ENCODE data around the gene LIG4.
"Not testable (repeated sequence)": the region's sequence is repeated elsewhere in the genome, so short reads cannot be mapped to it uniquely, and the experiment has no call there.

LIG4 gene

DNA sequence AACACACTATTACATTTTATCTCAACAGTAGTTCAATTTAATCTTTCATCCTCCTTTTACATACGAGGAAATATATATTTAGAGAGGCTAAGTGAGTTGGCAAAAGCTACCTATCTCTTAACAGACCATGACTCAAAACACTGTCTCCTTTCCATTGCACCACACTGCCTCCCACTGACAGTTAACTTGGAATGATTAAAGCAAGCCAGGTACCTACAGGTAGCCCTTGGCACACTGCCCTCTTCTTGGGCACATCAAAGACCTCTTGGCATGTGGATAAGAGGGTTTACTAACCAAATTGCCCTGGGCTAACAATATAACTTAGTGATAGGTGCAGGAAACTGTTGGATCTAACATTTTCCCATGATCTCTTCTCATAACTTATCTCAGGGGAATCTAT lies 4.7 kb upstream of the LIG4 start:
- no peaks in the 10 kb centered on the region for H3K27me3 ChIP-seq (ENCODE audit: insufficient read depth, low read length)
- H3K9me3 ChIP-seq (ENCODE audit: low read length), result no peaks in the 10 kb centered on the region
- H3K4me2 ChIP-seq (ENCODE audit: low read length), result no peak overlapping the region
- H3K9me2 ChIP-seq (ENCODE audit: low read depth, low read length), result no peaks in the 10 kb centered on the region
- H3K9ac ChIP-seq (ENCODE audit: low read length), result no peak overlapping the region
- H3K4me3 ChIP-seq (ENCODE audit: low read depth, low read length, poor library complexity, severe bottlenecking), result no peak overlapping the region
- H3K79me2 ChIP-seq (ENCODE audit: insufficient read depth, low read length), result peaks cover 6% of the 10 kb centered on the region; the same call in 1 of the 2 replicates
- no peaks in the 10 kb centered on the region for H3K36me3 ChIP-seq (ENCODE audit: insufficient read depth, low read length)
- H2AFZ ChIP-seq (ENCODE audit: low read length), result no peak overlapping the region
- H4K20me1 ChIP-seq (ENCODE audit: insufficient read depth, low read length), result peaks cover 7% of the 10 kb centered on the region; the same call in 1 of the 2 replicates
- H3K27ac ChIP-seq (ENCODE audit: low read depth, low read length, poor library complexity, severe bottlenecking), result no peak overlapping the region
- 0 out of 2 replicates have a peak, but pooled peaks cover 6% of the 10 kb centered on the region for H3F3A ChIP-seq (ENCODE audit: insufficient read depth, low read length)
- peaks cover 38% of the 10 kb centered on the region for H3K4me1 ChIP-seq (ENCODE audit: insufficient read depth, low read length, severe bottlenecking)
- TF ChIP-seq, protein P1, sequence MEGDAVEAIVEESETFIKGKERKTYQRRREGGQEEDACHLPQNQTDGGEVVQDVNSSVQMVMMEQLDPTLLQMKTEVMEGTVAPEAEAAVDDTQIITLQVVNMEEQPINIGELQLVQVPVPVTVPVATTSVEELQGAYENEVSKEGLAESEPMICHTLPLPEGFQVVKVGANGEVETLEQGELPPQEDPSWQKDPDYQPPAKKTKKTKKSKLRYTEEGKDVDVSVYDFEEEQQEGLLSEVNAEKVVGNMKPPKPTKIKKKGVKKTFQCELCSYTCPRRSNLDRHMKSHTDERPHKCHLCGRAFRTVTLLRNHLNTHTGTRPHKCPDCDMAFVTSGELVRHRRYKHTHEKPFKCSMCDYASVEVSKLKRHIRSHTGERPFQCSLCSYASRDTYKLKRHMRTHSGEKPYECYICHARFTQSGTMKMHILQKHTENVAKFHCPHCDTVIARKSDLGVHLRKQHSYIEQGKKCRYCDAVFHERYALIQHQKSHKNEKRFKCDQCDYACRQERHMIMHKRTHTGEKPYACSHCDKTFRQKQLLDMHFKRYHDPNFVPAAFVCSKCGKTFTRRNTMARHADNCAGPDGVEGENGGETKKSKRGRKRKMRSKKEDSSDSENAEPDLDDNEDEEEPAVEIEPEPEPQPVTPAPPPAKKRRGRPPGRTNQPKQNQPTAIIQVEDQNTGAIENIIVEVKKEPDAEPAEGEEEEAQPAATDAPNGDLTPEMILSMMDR (IDR thresholded peaks at IDR 0.05; ENCODE audit: low read length), result peak; percentile 44
- no peak for TF ChIP-seq EZH2 (IDR thresholded peaks at IDR 0.05; ENCODE audit: borderline replicate concordance, low read length)

DNA sequence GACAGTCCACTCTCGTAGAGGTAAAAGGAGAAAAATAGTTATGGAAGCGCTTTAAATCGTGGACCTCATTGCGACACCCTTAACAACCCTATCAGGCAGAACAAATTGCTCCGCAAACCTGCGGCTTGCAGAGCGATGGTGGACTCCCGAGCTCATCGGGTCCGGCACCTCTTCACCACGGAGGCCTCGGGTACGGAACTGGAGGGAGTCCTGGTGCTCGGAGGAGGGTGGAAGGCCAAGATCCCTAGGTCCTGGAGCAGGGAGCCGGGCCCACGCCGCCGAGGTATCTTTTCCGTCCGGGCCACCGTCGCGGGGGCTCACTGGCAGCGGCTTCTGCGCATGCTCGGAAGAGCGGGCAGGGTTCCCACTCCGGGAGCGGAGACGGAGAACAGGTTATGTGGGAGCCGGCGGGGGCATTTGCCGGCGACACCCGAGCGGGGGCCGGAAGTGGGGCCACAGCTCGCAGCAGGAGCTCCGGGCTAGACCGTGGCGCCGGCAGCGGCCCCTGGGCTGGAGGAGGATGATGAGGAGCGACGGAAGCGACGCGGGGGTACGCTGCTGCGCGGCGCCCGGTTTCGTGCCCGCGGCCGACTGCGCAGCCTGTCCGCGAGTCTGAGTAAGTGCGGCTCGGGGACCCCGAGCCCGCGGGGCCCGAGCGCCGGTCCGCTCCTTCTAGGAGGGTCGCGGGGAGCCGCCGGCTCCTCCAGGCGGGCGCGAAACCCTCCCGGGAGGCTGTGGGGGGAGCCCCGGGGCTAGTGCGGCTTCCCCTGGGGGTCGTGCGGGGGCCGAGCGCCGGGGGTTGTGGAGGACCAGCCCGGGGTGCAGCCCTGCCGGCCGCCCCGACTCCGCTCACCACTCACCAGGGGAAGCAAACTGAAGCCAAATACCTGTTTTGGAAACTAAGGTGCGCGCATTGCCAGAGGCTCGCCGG lies 3.0 kb upstream of the LIG4 start, which contains the start of gene ABHD13:
TSS of gene ABHD13 (plus strand) at position 349 of the 931 bp plus-strand sequence. CDS start 10,827 bp downstream, outside the sequence.
- peak within 1 kb of the TSS; percentile 68 for H3K27ac ChIP-seq (ENCODE audit: low read depth, low read length, poor library complexity, severe bottlenecking)
- H2AFZ ChIP-seq (ENCODE audit: low read length), result 0 out of 2 replicates have a peak within 1 kb of the TSS, but pooled peaks have one; percentile 56
- TF ChIP-seq EZH2 (IDR thresholded peaks at IDR 0.05; ENCODE audit: borderline replicate concordance, low read length), result no peak
- TF ChIP-seq, protein P1 (IDR thresholded peaks at IDR 0.05; ENCODE audit: low read length), result no peak
- H3K9me3 ChIP-seq (ENCODE audit: low read length), result no peaks in the 10 kb centered on the region
- H3K4me3 ChIP-seq (ENCODE audit: low read depth, low read length, poor library complexity, severe bottlenecking), result peak within 1 kb of the TSS; percentile 84
- peak within 1 kb of the TSS; percentile 85 for H3K4me2 ChIP-seq (ENCODE audit: low read length)
- no peaks in the 10 kb centered on the region for H3K9me2 ChIP-seq (ENCODE audit: low read depth, low read length)
- H3F3A ChIP-seq (ENCODE audit: insufficient read depth, low read length), result 0 out of 2 replicates have a peak, but pooled peaks cover 9% of the 10 kb centered on the region
- peaks cover 51% of the 10 kb centered on the region for H3K4me1 ChIP-seq (ENCODE audit: insufficient read depth, low read length, severe bottlenecking)
- H3K36me3 ChIP-seq (ENCODE audit: insufficient read depth, low read length), result no peaks in the 10 kb centered on the region
- peak within 1 kb of the TSS; percentile 83 for H3K9ac ChIP-seq (ENCODE audit: low read length)
- peaks cover 6% of the 10 kb centered on the region; the same call in 1 of the 2 replicates for H3K79me2 ChIP-seq (ENCODE audit: insufficient read depth, low read length)
- H4K20me1 ChIP-seq (ENCODE audit: insufficient read depth, low read length), result peaks cover 5% of the 10 kb centered on the region; the same call in 1 of the 2 replicates
- no peaks in the 10 kb centered on the region for H3K27me3 ChIP-seq (ENCODE audit: insufficient read depth, low read length)

DNA sequence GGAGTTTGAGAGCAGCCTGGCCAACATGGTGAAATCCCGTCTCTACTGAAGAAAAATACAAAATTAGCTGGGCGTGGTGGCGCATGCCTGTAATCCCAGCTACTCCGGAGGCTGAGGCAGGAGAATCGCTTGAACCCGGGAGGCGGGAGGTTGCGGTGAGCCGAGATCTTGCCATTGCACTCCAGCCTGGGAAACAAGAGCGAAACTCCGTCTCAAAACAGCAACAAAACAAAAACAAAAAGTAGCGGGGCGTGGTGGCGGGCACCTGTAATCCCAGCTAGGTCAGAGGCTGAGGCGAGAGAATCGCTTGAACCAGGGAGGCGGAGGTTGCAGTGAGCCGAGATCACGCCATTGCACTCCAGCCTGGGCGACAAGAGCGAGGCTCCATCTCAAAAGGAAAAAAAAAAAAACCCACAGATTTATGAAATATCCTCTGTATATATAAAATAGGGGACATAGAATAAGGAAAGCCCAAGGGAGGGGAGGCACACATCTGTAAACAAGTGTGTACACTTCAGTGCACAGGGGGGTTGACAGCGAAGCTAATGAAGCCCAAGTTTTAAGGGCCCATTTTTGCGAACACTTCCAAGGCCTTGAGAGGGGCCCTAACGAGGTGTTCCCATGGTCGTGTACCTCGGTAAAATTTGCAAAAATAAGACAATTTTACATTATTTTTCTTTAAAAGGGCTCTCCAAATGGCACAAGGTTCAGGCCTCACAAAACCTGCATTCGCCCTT lies 2.1 kb upstream of the LIG4 start:
- not testable (repeated sequence) for H4K20me1 ChIP-seq (ENCODE audit: insufficient read depth, low read length); H3K9me3 ChIP-seq (ENCODE audit: low read length); H3K27me3 ChIP-seq (ENCODE audit: insufficient read depth, low read length); H3K9me2 ChIP-seq (ENCODE audit: low read depth, low read length); H3K79me2 ChIP-seq (ENCODE audit: insufficient read depth, low read length); H3K36me3 ChIP-seq (ENCODE audit: insufficient read depth, low read length)
- Histone ChIP-seq H3K4me2 (ENCODE audit: low read length) (peak overlapping the region; percentile 85), H2AFZ (ENCODE audit: low read length) (0 out of 2 replicates have a peak overlapping the region, but pooled peaks have one; percentile 56), H3F3A (ENCODE audit: insufficient read depth, low read length) (0 out of 2 replicates have a peak, but pooled peaks cover 11% of the 10 kb centered on the region), H3K4me3 (ENCODE audit: low read depth, low read length, poor library complexity, severe bottlenecking) (peak overlapping the region; percentile 84), H3K9ac (ENCODE audit: low read length) (peak overlapping the region; percentile 83), H3K27ac (ENCODE audit: low read depth, low read length, poor library complexity, severe bottlenecking) (peak overlapping the region; percentile 68), H3K4me1 (ENCODE audit: insufficient read depth, low read length, severe bottlenecking) (peaks cover 60% of the 10 kb centered on the region)
